Keratinocyte (primary cell): ENCODE measurements around the gene ZNF581.

Source experiments
- EZH2 ChIP-seq: IDR thresholded peaks from one replicate; pipeline ENCODE4 v1.6.1; 2012; ENCODE audit warnings: inconsistent platforms, mild to moderate bottlenecking, low read length, moderate library complexity
- TF ChIP-seq, protein P1 (sequence below), 3 experiments: IDR thresholded peaks in 1 of 3; conservative IDR thresholded peaks in 1 of 3; optimal IDR thresholded peaks in 1 of 3; 2 replicates in 2 of 3; 3 replicates in 1 of 3; pipeline versions ENCODE3 to v1.5.1; 2011; ENCODE audit warnings: low read length in 3 of 3, mild to moderate bottlenecking in 3 of 3, moderate library complexity in 2 of 3, control low read depth in 1 of 3, inconsistent platforms in 1 of 3; ENCODE audit not compliant: insufficient read depth in 2 of 3; ENCODE audit errors: extremely low read depth in 1 of 3

DNA sequence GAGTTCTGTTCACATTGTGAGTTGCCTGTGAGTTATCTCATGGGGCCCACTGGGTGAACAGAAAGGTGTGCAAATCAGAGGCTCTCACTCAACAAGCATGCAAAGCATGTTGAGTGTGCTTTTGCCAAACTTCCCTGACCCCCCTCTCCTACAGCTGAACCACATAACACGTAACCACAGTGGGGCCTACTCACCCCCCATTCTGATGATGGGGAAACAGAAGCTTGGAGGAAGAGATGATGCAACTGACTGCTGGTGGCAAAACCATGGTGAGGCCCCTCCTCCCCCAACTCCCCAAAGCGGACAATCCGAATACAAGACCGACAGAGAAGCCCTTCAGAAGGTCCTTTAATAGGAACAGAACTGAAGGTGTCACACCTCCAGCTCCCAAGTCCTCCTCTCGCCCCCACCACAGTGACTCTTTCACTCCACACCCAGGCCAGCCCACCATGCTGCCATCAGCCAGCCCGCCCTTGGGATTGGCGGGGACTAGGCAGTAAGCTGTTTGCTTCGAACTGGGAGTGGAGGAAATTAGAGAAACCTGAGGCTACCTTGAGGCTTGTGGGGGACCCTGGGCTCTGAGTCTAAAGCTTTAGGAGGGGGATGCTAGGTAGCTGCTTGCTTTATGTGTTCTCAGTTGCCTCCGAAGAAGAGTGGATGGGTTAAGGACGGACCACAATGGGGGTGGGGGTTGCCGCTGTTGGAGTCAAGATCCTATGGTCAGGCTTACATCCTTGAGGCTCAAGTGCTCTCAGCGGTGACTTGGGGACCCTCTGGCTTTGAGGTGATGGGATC, 22.8 kb upstream of the ZNF581 start:
- TF ChIP-seq, protein P1, sequence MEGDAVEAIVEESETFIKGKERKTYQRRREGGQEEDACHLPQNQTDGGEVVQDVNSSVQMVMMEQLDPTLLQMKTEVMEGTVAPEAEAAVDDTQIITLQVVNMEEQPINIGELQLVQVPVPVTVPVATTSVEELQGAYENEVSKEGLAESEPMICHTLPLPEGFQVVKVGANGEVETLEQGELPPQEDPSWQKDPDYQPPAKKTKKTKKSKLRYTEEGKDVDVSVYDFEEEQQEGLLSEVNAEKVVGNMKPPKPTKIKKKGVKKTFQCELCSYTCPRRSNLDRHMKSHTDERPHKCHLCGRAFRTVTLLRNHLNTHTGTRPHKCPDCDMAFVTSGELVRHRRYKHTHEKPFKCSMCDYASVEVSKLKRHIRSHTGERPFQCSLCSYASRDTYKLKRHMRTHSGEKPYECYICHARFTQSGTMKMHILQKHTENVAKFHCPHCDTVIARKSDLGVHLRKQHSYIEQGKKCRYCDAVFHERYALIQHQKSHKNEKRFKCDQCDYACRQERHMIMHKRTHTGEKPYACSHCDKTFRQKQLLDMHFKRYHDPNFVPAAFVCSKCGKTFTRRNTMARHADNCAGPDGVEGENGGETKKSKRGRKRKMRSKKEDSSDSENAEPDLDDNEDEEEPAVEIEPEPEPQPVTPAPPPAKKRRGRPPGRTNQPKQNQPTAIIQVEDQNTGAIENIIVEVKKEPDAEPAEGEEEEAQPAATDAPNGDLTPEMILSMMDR (optimal IDR thresholded peaks at IDR 0.05 in 1 of 3, IDR thresholded peaks at IDR 0.05 in 1 of 3, conservative IDR thresholded peaks at IDR 0.05 in 1 of 3; ENCODE audit: extremely low read depth in 1 of 3, insufficient read depth in 2 of 3, low read length in 3 of 3): no peak
- no peak for TF ChIP-seq EZH2
